Astrocyte (in vitro differentiated cells and primary cell): ENCODE data around the gene EFNA2. TPM values are rescaled to one million over a fixed set of nuclear protein-coding genes. Genes with fewer than 3 reads are reported as not detected.

Experiments used
- DNase-seq: peaks from one replicate; pipeline ENCODE4 v3.0.0-alpha.2; 2010; ENCODE audit warnings: low read depth
- FAIRE-seq: peaks from 2 replicates; lab custom pipeline; 2011; peaks lifted over from hg19 to GRCh38; lab: Jason Lieb, UNC
- H2AFZ ChIP-seq: 2 replicates; pipeline ENCODE4 v1.6.0; 2012; ENCODE audit warnings: low read depth, low read length, inconsistent platforms
- H3K27ac ChIP-seq: 2 replicates; pipeline ENCODE4 v1.5.1; 2011; ENCODE audit warnings: low read depth, low read length, inconsistent platforms
- H3K27me3 ChIP-seq: 2 replicates; pipeline ENCODE4 v1.6.0; 2011; ENCODE audit warnings: low read length, inconsistent platforms; ENCODE audit not compliant: insufficient read depth
- H3K36me3 ChIP-seq: 2 replicates; pipeline ENCODE4 v1.5.1; 2011; ENCODE audit warnings: low read length, inconsistent platforms; ENCODE audit not compliant: insufficient read depth
- H3K4me1 ChIP-seq: 2 replicates; pipeline ENCODE4 v1.5.1; 2011; ENCODE audit warnings: low read length, inconsistent platforms; ENCODE audit not compliant: insufficient read depth
- H3K4me2 ChIP-seq: 2 replicates; pipeline ENCODE4 v1.6.0; 2012; ENCODE audit warnings: low read length, inconsistent platforms
- H3K4me3 ChIP-seq: 2 replicates; pipeline ENCODE4 v1.5.1; 2011; ENCODE audit warnings: low read depth, mild to moderate bottlenecking, low read length, inconsistent platforms; ENCODE audit not compliant: insufficient read depth
- H3K79me2 ChIP-seq: 2 replicates; pipeline ENCODE4 v1.6.0; 2012; ENCODE audit warnings: mild to moderate bottlenecking, low read length, inconsistent platforms; ENCODE audit not compliant: insufficient read depth
- H3K9ac ChIP-seq: 2 replicates; pipeline ENCODE4 v1.6.0; 2012; ENCODE audit warnings: mild to moderate bottlenecking, low read length, inconsistent platforms
- H3K9me3 ChIP-seq: 2 replicates; pipeline ENCODE4 v1.5.1; 2012; ENCODE audit warnings: low read depth, mild to moderate bottlenecking, low read length, inconsistent platforms; ENCODE audit not compliant: insufficient read depth
- H4K20me1 ChIP-seq: 2 replicates; pipeline ENCODE4 v1.6.0; 2012; ENCODE audit warnings: low read length, inconsistent platforms; ENCODE audit not compliant: insufficient read depth
- H3K27ac Mint-ChIP-seq: one replicate; pipeline ENCODE4 v1.8.0; 2021; ENCODE audit warnings: mild to moderate bottlenecking, mixed read lengths; ENCODE audit not compliant: unreplicated experiment
- H3K27me3 Mint-ChIP-seq: one replicate; pipeline ENCODE4 v1.8.0; 2021; ENCODE audit warnings: low read depth, mixed read lengths; ENCODE audit not compliant: unreplicated experiment
- H3K36me3 Mint-ChIP-seq: one replicate; pipeline ENCODE4 v1.8.0; 2021; ENCODE audit warnings: low read depth, mixed read lengths; ENCODE audit not compliant: unreplicated experiment
- H3K4me1 Mint-ChIP-seq: one replicate; pipeline ENCODE4 v1.8.0; 2021; ENCODE audit warnings: low read depth, mixed read lengths; ENCODE audit not compliant: unreplicated experiment
- H3K4me3 Mint-ChIP-seq: one replicate; pipeline ENCODE4 v1.8.0; 2021; ENCODE audit warnings: mild to moderate bottlenecking, moderate library complexity, mixed read lengths; ENCODE audit not compliant: unreplicated experiment
- H3K9me3 Mint-ChIP-seq: one replicate; pipeline ENCODE4 v1.8.0; 2021; ENCODE audit warnings: mild to moderate bottlenecking, mixed read lengths; ENCODE audit not compliant: unreplicated experiment
- CTCF ChIP-seq: IDR thresholded peaks from 2 replicates; pipeline ENCODE4 v1.5.1; 2011; ENCODE audit warnings: low read depth, mild to moderate bottlenecking, inconsistent platforms, low read length, moderate library complexity; ENCODE audit not compliant: insufficient read depth
- EZH2 ChIP-seq: IDR thresholded peaks from 2 replicates; pipeline ENCODE4 v1.6.1; 2012; ENCODE audit warnings: mild to moderate bottlenecking, low read length, inconsistent platforms; ENCODE audit not compliant: insufficient read depth
- total RNA-seq: library from RNA; stranded (reverse); gene quantifications from 2 replicates; pipeline ENCODE4 v1.2.1, GENCODE V29; 2021

EFNA2 gene
- total RNA-seq, 1 donor from 2014 or later: 8.4 TPM

DNA sequence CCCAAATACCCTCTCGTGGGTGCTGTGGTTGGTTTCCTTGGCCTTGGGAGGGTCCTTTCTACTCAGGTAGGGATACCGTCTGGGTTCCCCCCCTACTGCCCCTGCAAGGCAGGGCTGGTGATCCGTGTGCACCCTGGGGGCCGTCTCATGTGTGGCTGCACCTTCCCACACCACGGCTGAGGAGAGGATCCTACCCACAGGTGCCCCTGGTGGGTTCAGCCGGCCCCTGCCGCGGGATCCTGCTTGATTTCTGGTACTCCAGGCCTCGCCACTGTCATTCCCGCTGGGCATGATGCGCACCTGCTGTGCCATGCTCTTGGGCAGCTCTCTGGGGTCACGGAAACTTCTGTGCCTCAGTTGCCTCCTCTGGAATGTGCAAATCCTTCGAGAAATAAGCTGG, 30.8 kb downstream of the EFNA2 start:
- Mint-ChIP-seq H3K4me1 (peaks cover 9% of the 10 kb centered on the region), H3K36me3 (no peaks in the 10 kb centered on the region), H3K27ac (no peak overlapping the region), H3K4me3 (no peak overlapping the region), H3K9me3 (no peaks in the 10 kb centered on the region), H3K27me3 (peaks cover 12% of the 10 kb centered on the region)
- H3K4me2 ChIP-seq: no peak overlapping the region
- no peak overlapping the region for H3K27ac ChIP-seq
- DNase-seq: no peak
- TF ChIP-seq CTCF: no peak
- no peak for TF ChIP-seq EZH2
- H3K4me1 ChIP-seq: peaks cover 13% of the 10 kb centered on the region
- no peak overlapping the region for H2AFZ ChIP-seq
- H3K36me3 ChIP-seq: no peaks in the 10 kb centered on the region
- no peaks in the 10 kb centered on the region for H4K20me1 ChIP-seq
- H3K79me2 ChIP-seq: no peaks in the 10 kb centered on the region
- no peak for FAIRE-seq
- H3K9me3 ChIP-seq: no peaks in the 10 kb centered on the region
- peaks cover 14% of the 10 kb centered on the region for H3K27me3 ChIP-seq
- no peak overlapping the region for H3K4me3 ChIP-seq
- H3K9ac ChIP-seq: no peak overlapping the region

DNA sequence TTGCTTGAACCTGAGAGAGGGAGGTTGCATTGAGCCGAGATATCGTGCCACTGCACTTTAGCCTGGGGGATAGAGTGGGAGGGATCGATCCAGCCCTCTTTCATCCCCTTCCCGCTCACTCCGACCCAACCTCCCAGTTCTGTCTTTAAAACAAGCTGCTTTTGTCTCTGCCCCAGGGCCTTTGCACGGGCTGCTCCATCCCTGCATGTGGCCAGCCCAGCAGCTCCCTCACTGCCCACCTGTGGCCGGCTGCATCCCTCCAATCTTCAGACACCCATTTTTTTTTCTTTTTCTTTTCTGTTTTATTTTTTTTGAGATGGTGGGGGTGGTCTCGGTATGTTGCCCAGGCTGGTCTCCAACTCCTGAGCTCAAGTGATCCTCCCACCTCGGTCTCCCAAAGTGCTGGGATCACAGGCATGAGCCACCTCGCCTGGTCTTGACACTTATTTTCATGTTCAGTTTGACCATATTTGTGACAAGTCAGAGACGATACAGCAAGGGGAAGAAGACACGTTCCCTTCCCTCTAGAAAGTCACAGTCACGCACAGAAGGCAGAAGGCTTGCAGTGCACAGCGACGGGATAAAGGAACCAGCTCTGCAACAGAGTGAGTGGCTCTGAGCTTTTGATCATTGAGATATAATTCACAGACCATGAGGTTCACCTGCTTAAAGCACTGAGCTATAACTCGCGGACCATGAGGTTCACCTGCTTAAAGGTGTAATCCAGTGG, 31.8 kb downstream of the EFNA2 start:
- no peaks in the 10 kb centered on the region for H4K20me1 ChIP-seq
- peaks cover 12% of the 10 kb centered on the region for H3K27me3 Mint-ChIP-seq
- H3K36me3 ChIP-seq: no peaks in the 10 kb centered on the region
- H3K9ac ChIP-seq: no peak overlapping the region
- FAIRE-seq (no peak), DNase-seq (no peak)
- H3K27ac ChIP-seq: no peak overlapping the region
- no peaks in the 10 kb centered on the region for H3K9me3 Mint-ChIP-seq
- no peaks in the 10 kb centered on the region for H3K36me3 Mint-ChIP-seq
- H3K79me2 ChIP-seq: no peaks in the 10 kb centered on the region
- H2AFZ ChIP-seq: no peak overlapping the region
- H3K4me2 ChIP-seq: no peak overlapping the region
- peaks cover 13% of the 10 kb centered on the region for H3K4me1 ChIP-seq
- H3K4me1 Mint-ChIP-seq: peaks cover 9% of the 10 kb centered on the region
- no peak overlapping the region for H3K4me3 ChIP-seq
- H3K27ac Mint-ChIP-seq: no peak overlapping the region
- no peak overlapping the region for H3K4me3 Mint-ChIP-seq
- H3K9me3 ChIP-seq: no peaks in the 10 kb centered on the region
- TF ChIP-seq CTCF (no peak), EZH2 (no peak)
- peaks cover 14% of the 10 kb centered on the region for H3K27me3 ChIP-seq
